Thoracic aorta (tissue), 2 donors: ENCODE results near the gene WDR18. TPM values are rescaled to one million over a fixed set of nuclear protein-coding genes. Genes with fewer than 3 reads are reported as not detected.

ENCODE experiments used
- ATAC-seq: fragments of 150-250 bp; one replicate; pipeline ENCODE4 v1.8.0; 2017; ENCODE audit warnings: low read depth; ENCODE audit not compliant: insufficient number of reproducible peaks, low FRiP score
- DNase-seq: peaks from one replicate; pipeline ENCODE4 v3.0.0-alpha.2; 2020; ENCODE audit warnings: low spot score
- H3K27ac ChIP-seq, 2 donors: fragments of 200-600 bp; sonication (generic); 1 replicate in 1 of 2; 2 replicates in 1 of 2; pipeline ENCODE4 v1.5.1; 2016; ENCODE audit warnings: mild to moderate bottlenecking in 2 of 2, moderate library complexity in 2 of 2
- H3K27me3 ChIP-seq: fragments of 200-600 bp; sonication (generic); replicated peaks from 2 replicates; pipeline ENCODE4 v1.6.0; 2016; ENCODE audit warnings: mild to moderate bottlenecking; ENCODE audit not compliant: insufficient read depth
- H3K36me3 ChIP-seq: fragments of 200-600 bp; sonication (generic); one replicate; pipeline ENCODE4 v1.5.1; 2016
- H3K4me1 ChIP-seq, 2 donors: fragments of 200-600 bp; sonication (generic); 1 replicate in 1 of 2; 2 replicates in 1 of 2; pipeline versions ENCODE4 v1.5.1 to v1.6.0; 2016; ENCODE audit warnings: low read depth in 2 of 2, mild to moderate bottlenecking in 1 of 2; ENCODE audit not compliant: control insufficient read depth in 1 of 2
- H3K4me3 ChIP-seq: fragments of 200-600 bp; sonication (generic); 2 replicates; pipeline ENCODE4 v1.5.1; 2016; ENCODE audit warnings: mild to moderate bottlenecking
- H3K9me3 ChIP-seq: fragments of 200-600 bp; sonication (generic); 2 replicates; pipeline ENCODE4 v1.5.1; 2016
- CTCF ChIP-seq: fragments of 200-600 bp; sonication (generic); IDR thresholded peaks from one replicate; pipeline ENCODE4 v1.5.1; 2019; ENCODE audit warnings: antibody characterized with exemption
- total RNA-seq, 2 donors: library from RNA; depleted of rRNA; stranded (reverse); fragments of >200 nt; gene quantifications; one replicate each; pipeline versions ENCODE4 v1.1.0 to v1.2.3, GENCODE V29; 2016

Gene WDR18
- total RNA-seq, 2 donors from 2014 or later = 6.8 to 27.6 TPM

GRCh38 chr19:952680-953444 is 31.3 kb upstream of the WDR18 start:
- peaks cover 0 to 6% of the 10 kb centered on the region in 2 donors for H3K4me1 ChIP-seq
- H3K9me3 ChIP-seq = no peaks in the 10 kb centered on the region
- no peak overlapping the region for H3K4me3 ChIP-seq
- no peaks in the 10 kb centered on the region for H3K36me3 ChIP-seq
- no peak for TF ChIP-seq CTCF
- no peak for ATAC-seq
- H3K27ac ChIP-seq = no peak overlapping the region
- DNase-seq = no peak
- no peaks in the 10 kb centered on the region for H3K27me3 ChIP-seq

- no peak for TF ChIP-seq CTCF
- no peak for ATAC-seq
- peaks cover 0 to 6% of the 10 kb centered on the region in 2 donors for H3K4me1 ChIP-seq
- no peak overlapping the region for H3K27ac ChIP-seq
- no peaks in the 10 kb centered on the region for H3K9me3 ChIP-seq
- no peaks in the 10 kb centered on the region for H3K27me3 ChIP-seq
- DNase-seq = no peak
- no peaks in the 10 kb centered on the region for H3K36me3 ChIP-seq
- H3K4me3 ChIP-seq = no peak overlapping the region
Measured at GRCh38 chr19:953445-954271, 30.5 kb upstream of the WDR18 start.

DNA sequence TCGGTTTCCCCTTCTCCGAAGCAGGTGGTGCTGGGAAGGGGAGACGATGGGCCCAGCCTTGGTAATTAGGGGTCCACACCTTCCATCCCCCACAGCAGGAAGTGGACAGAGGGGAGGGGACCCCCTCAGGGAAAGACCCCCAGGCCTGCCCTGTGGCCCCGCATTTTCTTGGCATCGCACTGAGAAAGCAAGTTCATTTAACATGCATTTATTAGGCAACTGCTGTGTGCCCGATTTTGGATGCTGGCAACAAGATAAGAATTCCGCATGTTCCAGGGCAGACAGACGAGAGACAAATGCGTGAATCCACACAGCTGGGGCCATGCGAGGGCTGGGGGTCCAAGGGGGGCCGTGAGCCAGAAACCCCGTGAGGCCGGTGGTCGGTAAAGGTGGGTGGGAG is 29.9 kb upstream of the WDR18 start:
- TF ChIP-seq CTCF = no peak
- H3K27me3 ChIP-seq = no peaks in the 10 kb centered on the region
- peaks cover 0 to 6% of the 10 kb centered on the region in 2 donors for H3K4me1 ChIP-seq
- no peak for ATAC-seq
- H3K9me3 ChIP-seq = no peaks in the 10 kb centered on the region
- no peak for DNase-seq
- H3K36me3 ChIP-seq = no peaks in the 10 kb centered on the region
- H3K4me3 ChIP-seq = no peak overlapping the region
- no peak overlapping the region for H3K27ac ChIP-seq

DNA sequence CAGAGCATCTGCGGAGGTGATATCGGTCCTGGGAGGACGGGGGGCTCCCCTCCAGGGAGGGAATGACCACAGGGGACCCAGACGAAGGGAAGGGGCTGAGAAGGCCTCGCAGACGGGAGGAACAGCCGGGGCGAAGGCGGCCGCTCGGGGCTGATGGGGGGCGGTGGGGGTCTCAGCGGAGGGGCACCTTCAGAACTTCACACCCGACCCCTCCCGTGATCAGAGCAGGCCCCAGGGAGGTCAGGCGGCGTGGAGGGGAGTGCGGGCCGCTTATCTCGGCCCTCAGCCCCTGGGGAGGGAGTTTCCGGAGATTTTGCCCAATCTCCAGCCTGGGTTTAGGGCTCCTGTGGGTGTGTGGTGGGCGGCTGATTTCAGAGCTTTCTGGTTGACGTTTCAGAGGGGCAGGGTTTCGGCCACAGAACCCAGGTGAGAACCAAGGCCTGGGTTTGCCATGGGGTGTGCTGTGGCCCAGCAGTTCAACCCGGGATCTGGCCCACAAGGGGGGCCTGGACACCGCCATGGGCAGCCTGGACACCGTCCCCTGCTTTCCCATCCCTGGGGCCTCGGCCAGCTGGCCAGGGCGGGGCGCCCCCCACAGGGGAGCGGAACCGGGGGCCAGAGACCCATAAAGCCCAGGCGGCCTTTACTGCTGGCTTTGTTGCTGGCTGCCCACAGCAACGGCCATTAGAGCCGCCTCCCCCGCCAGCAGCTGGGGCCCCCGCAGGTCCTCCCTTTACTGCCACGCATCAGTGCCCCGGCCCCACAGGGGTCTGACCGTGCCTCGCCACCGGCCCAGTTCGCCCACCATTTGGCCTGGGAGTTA is 29.3 kb upstream of the WDR18 start:
- H3K27ac ChIP-seq = no peak overlapping the region
- H3K9me3 ChIP-seq = no peaks in the 10 kb centered on the region
- no peaks in the 10 kb centered on the region for H3K36me3 ChIP-seq
- ATAC-seq (no peak), DNase-seq (no peak)
- no peak overlapping the region for H3K4me3 ChIP-seq
- H3K27me3 ChIP-seq = no peaks in the 10 kb centered on the region
- TF ChIP-seq CTCF = no peak
- H3K4me1 ChIP-seq = peaks cover 0 to 6% of the 10 kb centered on the region in 2 donors
